GM12864 (cell line): ENCODE results near the gene PRXL2C.

Source experiments
- DNase-seq: peaks from one replicate; pipeline ENCODE4 v3.0.0-alpha.2; 2011; ENCODE audit warnings: low read depth
- H3K4me3 ChIP-seq: 2 replicates; pipeline ENCODE4 v1.5.1; 2011; ENCODE audit warnings: mild to moderate bottlenecking, low read depth, low read length, control low read depth
- TF ChIP-seq, protein P1 (sequence below): IDR thresholded peaks from 2 replicates; pipeline ENCODE4 v1.5.1; 2011; ENCODE audit warnings: low read depth, mild to moderate bottlenecking, moderate library complexity, low read length, control low read depth, inconsistent platforms; ENCODE audit errors: missing control alignments

The PRXL2C gene

GRCh38 chr9:96609732-96610131, 45.4 kb downstream of the PRXL2C start:
- TF ChIP-seq, protein P1, sequence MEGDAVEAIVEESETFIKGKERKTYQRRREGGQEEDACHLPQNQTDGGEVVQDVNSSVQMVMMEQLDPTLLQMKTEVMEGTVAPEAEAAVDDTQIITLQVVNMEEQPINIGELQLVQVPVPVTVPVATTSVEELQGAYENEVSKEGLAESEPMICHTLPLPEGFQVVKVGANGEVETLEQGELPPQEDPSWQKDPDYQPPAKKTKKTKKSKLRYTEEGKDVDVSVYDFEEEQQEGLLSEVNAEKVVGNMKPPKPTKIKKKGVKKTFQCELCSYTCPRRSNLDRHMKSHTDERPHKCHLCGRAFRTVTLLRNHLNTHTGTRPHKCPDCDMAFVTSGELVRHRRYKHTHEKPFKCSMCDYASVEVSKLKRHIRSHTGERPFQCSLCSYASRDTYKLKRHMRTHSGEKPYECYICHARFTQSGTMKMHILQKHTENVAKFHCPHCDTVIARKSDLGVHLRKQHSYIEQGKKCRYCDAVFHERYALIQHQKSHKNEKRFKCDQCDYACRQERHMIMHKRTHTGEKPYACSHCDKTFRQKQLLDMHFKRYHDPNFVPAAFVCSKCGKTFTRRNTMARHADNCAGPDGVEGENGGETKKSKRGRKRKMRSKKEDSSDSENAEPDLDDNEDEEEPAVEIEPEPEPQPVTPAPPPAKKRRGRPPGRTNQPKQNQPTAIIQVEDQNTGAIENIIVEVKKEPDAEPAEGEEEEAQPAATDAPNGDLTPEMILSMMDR = no peak
- no peak for DNase-seq
- H3K4me3 ChIP-seq = no peak overlapping the region

GRCh38 chr9:96607971-96608370, 47.1 kb downstream of the PRXL2C start:
- TF ChIP-seq, protein P1 = no peak
- no peak overlapping the region for H3K4me3 ChIP-seq
- no peak for DNase-seq

DNA sequence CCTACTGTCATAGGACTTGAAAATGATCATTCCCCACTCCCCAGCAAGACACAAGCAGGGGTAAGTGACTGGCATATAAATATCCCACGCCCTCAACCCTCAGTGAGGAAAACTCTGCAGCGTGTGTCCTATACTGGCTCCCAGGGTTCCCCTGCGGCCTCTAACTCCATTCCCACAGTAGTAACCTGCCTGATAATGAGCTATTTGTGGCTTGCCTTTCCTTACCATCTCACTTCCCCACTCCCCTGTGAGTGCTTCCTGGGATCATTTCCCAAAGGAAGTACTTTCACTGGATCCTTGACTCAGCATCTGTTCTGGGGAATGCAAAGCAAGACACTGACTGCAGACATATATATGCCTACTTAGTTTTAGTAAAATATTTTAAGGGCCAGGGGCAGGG, 49.8 kb downstream of the PRXL2C start:
- no peak overlapping the region for H3K4me3 ChIP-seq
- no peak for DNase-seq
- TF ChIP-seq, protein P1 = no peak

DNA sequence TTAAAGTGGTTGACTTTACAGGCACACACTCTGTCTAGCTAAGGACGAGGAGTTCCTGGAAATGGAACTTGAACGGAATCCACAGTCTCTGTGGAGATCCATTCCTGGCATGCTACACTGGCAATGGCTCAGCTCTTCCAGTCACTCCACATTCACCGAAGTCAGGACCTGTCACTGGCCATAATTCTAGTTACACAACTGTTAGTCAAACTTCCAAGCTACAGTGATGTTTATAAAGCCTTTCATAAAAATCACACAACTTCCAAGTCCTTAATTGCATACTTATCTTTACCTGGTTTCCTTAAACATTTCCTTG, 51.2 kb downstream of the PRXL2C start:
- TF ChIP-seq, protein P1 = no peak
- DNase-seq = no peak
- no peak overlapping the region for H3K4me3 ChIP-seq

DNA sequence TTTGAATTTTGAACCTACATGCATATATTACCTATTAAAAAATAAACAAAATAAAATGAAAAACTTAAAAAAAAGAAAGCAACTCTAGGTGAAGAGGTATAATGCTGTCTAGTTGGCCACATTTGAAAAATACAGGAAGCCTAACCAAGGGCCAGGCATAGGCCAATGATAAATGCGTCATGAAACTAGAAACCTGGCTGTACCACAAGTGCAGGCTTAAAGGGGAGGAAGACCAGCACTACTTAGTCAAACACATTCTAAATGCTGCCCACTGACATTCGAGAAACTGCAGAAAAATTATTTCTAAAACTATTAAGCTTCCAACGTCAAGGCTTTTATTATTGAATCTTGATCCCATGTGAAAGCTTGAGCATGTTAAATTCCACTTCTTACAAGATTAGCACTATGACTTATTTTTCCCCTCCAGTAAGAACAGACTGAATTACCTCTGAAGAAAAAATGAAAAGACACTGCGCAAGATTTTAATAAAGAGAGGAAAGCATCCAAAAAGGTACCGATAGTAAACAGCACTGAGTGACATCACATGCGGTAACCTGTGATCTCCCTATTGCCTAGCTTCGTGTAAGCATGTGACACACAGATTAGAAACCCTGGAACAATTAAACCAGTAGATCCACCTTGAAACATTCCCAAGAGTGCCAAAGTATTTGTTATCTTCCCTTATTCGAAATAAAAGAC, 51.7 kb downstream of the PRXL2C start:
- TF ChIP-seq, protein P1 = no peak
- DNase-seq = no peak
- H3K4me3 ChIP-seq = no peak overlapping the region

- TF ChIP-seq, protein P1 = no peak
- no peak overlapping the region for H3K4me3 ChIP-seq
- DNase-seq = no peak
Measured at GRCh38 chr9:96599298-96599697, 55.8 kb downstream of the PRXL2C start.

GRCh38 chr9:96596601-96597111, 58.5 kb downstream of the PRXL2C start:
- no peak for DNase-seq
- H3K4me3 ChIP-seq = no peak overlapping the region
- TF ChIP-seq, protein P1 = no peak
